GM23338 (cell line): ENCODE data around the gene TOMM5. TPM values are rescaled to one million over a fixed set of nuclear protein-coding genes. Genes with fewer than 3 reads are reported as not detected.

ENCODE experiments used
- ATAC-seq: fragments of 200-7000 bp; cut with Tn5 transposase; 3 replicates; pipeline ENCODE4 v1.9.1; 2020
- DNase-seq: peaks from one replicate; pipeline ENCODE4 v3.0.0-alpha.2; 2015; ENCODE audit warnings: low spot score
- H2AFZ ChIP-seq: fragments of 200-600 bp; sonication (generic); 2 replicates; pipeline ENCODE4 v1.8.0; 2016; ENCODE audit warnings: antibody characterized with exemption, mild to moderate bottlenecking, moderate library complexity
- H3F3A ChIP-seq: fragments of 200-600 bp; sonication (generic); replicated peaks from 2 replicates; pipeline ENCODE4 v1.8.0; 2017; ENCODE audit warnings: antibody characterized with exemption, mixed run types, low read depth
- H3K27ac ChIP-seq: fragments of 200-600 bp; sonication (generic); 2 replicates; pipeline ENCODE4 v1.6.1; 2016; ENCODE audit warnings: low read depth
- H3K27me3 ChIP-seq: fragments of 200-600 bp; sonication (generic); 2 replicates; pipeline ENCODE4 v1.8.0; 2016; ENCODE audit warnings: mild to moderate bottlenecking, mixed run types, moderate library complexity; ENCODE audit not compliant: insufficient read depth
- H3K36me3 ChIP-seq: fragments of 200-600 bp; sonication (generic); 2 replicates; pipeline ENCODE4 v1.8.0; 2016; ENCODE audit warnings: mild to moderate bottlenecking; ENCODE audit not compliant: insufficient read depth
- H3K4me1 ChIP-seq: fragments of 200-600 bp; sonication (generic); 2 replicates; pipeline ENCODE4 v1.8.0; 2016; ENCODE audit warnings: mild to moderate bottlenecking, moderate library complexity; ENCODE audit not compliant: insufficient read depth
- H3K4me2 ChIP-seq: fragments of 200-600 bp; sonication (generic); 2 replicates; pipeline ENCODE4 v1.7.1; 2017; ENCODE audit warnings: mixed run types
- H3K4me3 ChIP-seq: fragments of 200-600 bp; sonication (generic); 2 replicates; pipeline ENCODE4 v1.6.1; 2016; ENCODE audit warnings: mixed run types
- H3K79me2 ChIP-seq: fragments of 200-600 bp; sonication (generic); replicated peaks from 2 replicates; pipeline ENCODE4 v1.8.0; 2017; ENCODE audit warnings: mild to moderate bottlenecking; ENCODE audit not compliant: insufficient read depth
- H3K9me2 ChIP-seq: fragments of 200-600 bp; sonication (generic); 2 replicates; pipeline ENCODE4 v1.8.0; 2017; ENCODE audit not compliant: insufficient read depth
- H4K20me1 ChIP-seq: fragments of 200-600 bp; sonication (generic); replicated peaks from 2 replicates; pipeline ENCODE4 v1.8.0; 2017; ENCODE audit warnings: mild to moderate bottlenecking; ENCODE audit not compliant: insufficient read depth
- H3K27ac Mint-ChIP-seq: 2 replicates; pipeline ENCODE4 v1.8.0; 2020; ENCODE audit warnings: inconsistent platforms, mild to moderate bottlenecking, moderate library complexity, mixed read lengths
- H3K27me3 Mint-ChIP-seq: 3 replicates; pipeline ENCODE4 v1.8.0; 2022; ENCODE audit warnings: low read depth, mild to moderate bottlenecking, moderate library complexity, mixed read lengths, inconsistent platforms; ENCODE audit not compliant: insufficient read depth, poor library complexity
- H3K36me3 Mint-ChIP-seq: 3 replicates; pipeline ENCODE4 v1.8.0; 2021; ENCODE audit warnings: low read depth, mild to moderate bottlenecking, inconsistent platforms, moderate library complexity, mixed read lengths
- H3K4me1 Mint-ChIP-seq: 3 replicates; pipeline ENCODE4 v1.8.0; 2020; ENCODE audit warnings: mild to moderate bottlenecking, inconsistent platforms, mixed read lengths
- H3K4me3 Mint-ChIP-seq: 3 replicates; pipeline ENCODE4 v1.8.0; 2021; ENCODE audit warnings: moderate library complexity, mild to moderate bottlenecking, inconsistent platforms, mixed read lengths
- H3K9me3 Mint-ChIP-seq: 3 replicates; pipeline ENCODE4 v1.8.0; 2020; ENCODE audit warnings: moderate library complexity, mild to moderate bottlenecking, inconsistent platforms, mixed read lengths
- CREB1 ChIP-seq: fragments of 250-450 bp; sonication (Bioruptor Pico); IDR thresholded peaks from 2 replicates; pipeline ENCODE4 v1.5.0; 2020; ENCODE audit warnings: low read depth, mild to moderate bottlenecking, moderate library complexity
- EZH2 ChIP-seq: fragments of 200-600 bp; sonication (generic); IDR thresholded peaks from one replicate; pipeline ENCODE4 v1.8.0; 2017; ENCODE audit warnings: antibody characterized with exemption, mild to moderate bottlenecking, low read depth; ENCODE audit not compliant: unreplicated experiment
- EZH2phosphoT487 ChIP-seq: fragments of 200-600 bp; sonication (generic); IDR thresholded peaks from one replicate; pipeline ENCODE4 v1.8.1; 2018; ENCODE audit warnings: antibody characterized with exemption; ENCODE audit not compliant: unreplicated experiment
- JUNB ChIP-seq: IDR thresholded peaks from one replicate; pipeline ENCODE4 v1.6.1; 2016; ENCODE audit warnings: antibody characterized with exemption; ENCODE audit not compliant: unreplicated experiment
- NANOG ChIP-seq: IDR thresholded peaks from 2 replicates; pipeline ENCODE4 v1.6.1; 2016; ENCODE audit warnings: antibody characterized with exemption, borderline replicate concordance
- POLR2AphosphoS5 ChIP-seq: IDR thresholded peaks from 2 replicates; pipeline ENCODE4 v1.6.1; 2016; ENCODE audit warnings: antibody characterized with exemption, low read depth
- STAT1 ChIP-seq: IDR thresholded peaks from one replicate; pipeline ENCODE4 v1.6.1; 2016; ENCODE audit warnings: antibody characterized with exemption; ENCODE audit not compliant: unreplicated experiment
- ZNF114 ChIP-seq: fragments of 250-450 bp; sonication (Bioruptor Pico); IDR thresholded peaks from 2 replicates; pipeline ENCODE4 v1.5.0; 2020; ENCODE audit warnings: mild to moderate bottlenecking, moderate library complexity
- ZNF331 ChIP-seq: fragments of 250-450 bp; sonication (Bioruptor Pico); IDR thresholded peaks from 2 replicates; pipeline ENCODE4 v1.5.0; 2020; ENCODE audit warnings: low read depth, mild to moderate bottlenecking, moderate library complexity
- polyA plus RNA-seq: library from polyadenylated mRNA; unstranded; fragments of >200 nt; fragmentation: Nextera tagmentation; extraction: Ambion mirVana; gene quantifications from 2 replicates; pipeline ENCODE4 v1.2.1, GENCODE V29; 2016
- total RNA-seq: library from RNA; depleted of rRNA; stranded (reverse); fragments of >200 nt; shearing (Covaris generic); gene quantifications from 2 replicates; pipeline ENCODE4 v1.2.3, GENCODE V29; 2014
- TF ChIP-seq, protein P1 (sequence below): IDR thresholded peaks from one replicate; pipeline ENCODE4 v1.6.1; 2018; ENCODE audit warnings: antibody characterized with exemption; ENCODE audit not compliant: unreplicated experiment
- TF ChIP-seq, protein P2 (sequence below): fragments of 250-450 bp; sonication (Bioruptor Pico); IDR thresholded peaks from 2 replicates; pipeline ENCODE4 v1.5.0; 2020; ENCODE audit warnings: mild to moderate bottlenecking, moderate library complexity
- TF ChIP-seq, protein P3 (sequence below), 2 experiments: fragments of 200-600 bp in 1 of 2; sonication (generic) in 1 of 2; conservative IDR thresholded peaks; 2 replicates each; pipeline versions ENCODE4 v1.5.1 to v1.6.1; 2016 to 2017; ENCODE audit warnings: antibody characterized with exemption in 2 of 2, low read depth in 2 of 2, mild to moderate bottlenecking in 2 of 2, moderate library complexity in 1 of 2
- TF ChIP-seq, protein P4 (sequence below): IDR thresholded peaks from 2 replicates; pipeline ENCODE4 v1.6.1; 2016; ENCODE audit warnings: antibody characterized with exemption

Gene TOMM5
- total and polyA plus RNA-seq, 2 experiments from 2014 or later, result 158 to 529 TPM

DNA sequence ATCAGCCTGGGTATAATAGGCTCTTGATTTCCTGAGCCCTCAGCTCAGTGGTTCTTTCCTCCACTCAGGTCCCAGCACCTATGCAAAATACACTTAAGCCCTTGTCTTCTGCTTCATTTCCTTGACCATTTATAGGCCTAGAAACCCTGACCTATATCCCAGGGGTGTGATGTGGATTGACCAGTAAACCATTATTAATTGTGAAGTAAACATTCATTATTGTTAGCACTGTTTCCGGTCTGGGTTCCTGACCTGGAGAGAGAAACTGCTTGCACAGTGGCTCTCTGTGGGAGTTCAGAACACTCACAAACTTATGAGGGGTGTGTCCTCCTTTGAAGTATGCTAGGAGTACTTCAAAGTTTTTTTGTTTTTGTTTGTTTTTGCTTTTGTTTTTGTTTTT is 19.6 kb upstream of the TOMM5 start (continued):
- TF ChIP-seq, protein P1, sequence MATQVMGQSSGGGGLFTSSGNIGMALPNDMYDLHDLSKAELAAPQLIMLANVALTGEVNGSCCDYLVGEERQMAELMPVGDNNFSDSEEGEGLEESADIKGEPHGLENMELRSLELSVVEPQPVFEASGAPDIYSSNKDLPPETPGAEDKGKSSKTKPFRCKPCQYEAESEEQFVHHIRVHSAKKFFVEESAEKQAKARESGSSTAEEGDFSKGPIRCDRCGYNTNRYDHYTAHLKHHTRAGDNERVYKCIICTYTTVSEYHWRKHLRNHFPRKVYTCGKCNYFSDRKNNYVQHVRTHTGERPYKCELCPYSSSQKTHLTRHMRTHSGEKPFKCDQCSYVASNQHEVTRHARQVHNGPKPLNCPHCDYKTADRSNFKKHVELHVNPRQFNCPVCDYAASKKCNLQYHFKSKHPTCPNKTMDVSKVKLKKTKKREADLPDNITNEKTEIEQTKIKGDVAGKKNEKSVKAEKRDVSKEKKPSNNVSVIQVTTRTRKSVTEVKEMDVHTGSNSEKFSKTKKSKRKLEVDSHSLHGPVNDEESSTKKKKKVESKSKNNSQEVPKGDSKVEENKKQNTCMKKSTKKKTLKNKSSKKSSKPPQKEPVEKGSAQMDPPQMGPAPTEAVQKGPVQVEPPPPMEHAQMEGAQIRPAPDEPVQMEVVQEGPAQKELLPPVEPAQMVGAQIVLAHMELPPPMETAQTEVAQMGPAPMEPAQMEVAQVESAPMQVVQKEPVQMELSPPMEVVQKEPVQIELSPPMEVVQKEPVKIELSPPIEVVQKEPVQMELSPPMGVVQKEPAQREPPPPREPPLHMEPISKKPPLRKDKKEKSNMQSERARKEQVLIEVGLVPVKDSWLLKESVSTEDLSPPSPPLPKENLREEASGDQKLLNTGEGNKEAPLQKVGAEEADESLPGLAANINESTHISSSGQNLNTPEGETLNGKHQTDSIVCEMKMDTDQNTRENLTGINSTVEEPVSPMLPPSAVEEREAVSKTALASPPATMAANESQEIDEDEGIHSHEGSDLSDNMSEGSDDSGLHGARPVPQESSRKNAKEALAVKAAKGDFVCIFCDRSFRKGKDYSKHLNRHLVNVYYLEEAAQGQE, result no peak

DNA sequence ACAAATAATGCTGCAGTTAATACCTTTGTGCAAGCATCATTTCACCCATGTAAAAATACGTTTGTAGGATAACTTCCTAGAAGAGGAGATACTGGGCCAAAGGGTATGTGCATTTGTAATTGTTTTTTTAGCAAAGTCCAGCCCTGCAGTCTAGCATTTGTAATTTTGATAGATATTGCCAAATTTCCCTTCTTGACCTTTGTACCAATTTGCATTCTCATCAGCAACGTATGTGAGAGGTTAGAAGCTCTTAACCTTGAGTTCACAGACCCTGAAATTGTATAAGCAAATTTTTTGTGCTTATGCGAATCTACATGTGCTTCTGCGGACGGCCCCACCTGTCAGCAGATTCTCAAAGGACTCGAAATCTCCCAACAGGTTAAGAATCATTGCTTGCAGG is 18.6 kb upstream of the TOMM5 start:
- no peak overlapping the region for H3K4me2 ChIP-seq
- H3K36me3 ChIP-seq, result no peaks in the 10 kb centered on the region
- H3K4me1 ChIP-seq, result no peaks in the 10 kb centered on the region
- no peak overlapping the region for H3K27ac ChIP-seq
- no peaks in the 10 kb centered on the region for H3K27me3 ChIP-seq
- Mint-ChIP-seq H3K4me1 (no peaks in the 10 kb centered on the region), H3K36me3 (no peaks in the 10 kb centered on the region), H3K4me3 (no peak overlapping the region), H3K9me3 (no peaks in the 10 kb centered on the region), H3K27ac (no peak overlapping the region), H3K27me3 (peaks cover 2% of the 10 kb centered on the region)
- DNase-seq (no peak), ATAC-seq (no peak)
- no peaks in the 10 kb centered on the region for H3K79me2 ChIP-seq
- no peaks in the 10 kb centered on the region for H3K9me2 ChIP-seq
- no peaks in the 10 kb centered on the region; the same call in 1 of the 2 replicates for H4K20me1 ChIP-seq
- no peak overlapping the region for H2AFZ ChIP-seq
- H3F3A ChIP-seq, result no peaks in the 10 kb centered on the region
- H3K4me3 ChIP-seq, result no peak overlapping the region
- TF ChIP-seq, protein P2, sequence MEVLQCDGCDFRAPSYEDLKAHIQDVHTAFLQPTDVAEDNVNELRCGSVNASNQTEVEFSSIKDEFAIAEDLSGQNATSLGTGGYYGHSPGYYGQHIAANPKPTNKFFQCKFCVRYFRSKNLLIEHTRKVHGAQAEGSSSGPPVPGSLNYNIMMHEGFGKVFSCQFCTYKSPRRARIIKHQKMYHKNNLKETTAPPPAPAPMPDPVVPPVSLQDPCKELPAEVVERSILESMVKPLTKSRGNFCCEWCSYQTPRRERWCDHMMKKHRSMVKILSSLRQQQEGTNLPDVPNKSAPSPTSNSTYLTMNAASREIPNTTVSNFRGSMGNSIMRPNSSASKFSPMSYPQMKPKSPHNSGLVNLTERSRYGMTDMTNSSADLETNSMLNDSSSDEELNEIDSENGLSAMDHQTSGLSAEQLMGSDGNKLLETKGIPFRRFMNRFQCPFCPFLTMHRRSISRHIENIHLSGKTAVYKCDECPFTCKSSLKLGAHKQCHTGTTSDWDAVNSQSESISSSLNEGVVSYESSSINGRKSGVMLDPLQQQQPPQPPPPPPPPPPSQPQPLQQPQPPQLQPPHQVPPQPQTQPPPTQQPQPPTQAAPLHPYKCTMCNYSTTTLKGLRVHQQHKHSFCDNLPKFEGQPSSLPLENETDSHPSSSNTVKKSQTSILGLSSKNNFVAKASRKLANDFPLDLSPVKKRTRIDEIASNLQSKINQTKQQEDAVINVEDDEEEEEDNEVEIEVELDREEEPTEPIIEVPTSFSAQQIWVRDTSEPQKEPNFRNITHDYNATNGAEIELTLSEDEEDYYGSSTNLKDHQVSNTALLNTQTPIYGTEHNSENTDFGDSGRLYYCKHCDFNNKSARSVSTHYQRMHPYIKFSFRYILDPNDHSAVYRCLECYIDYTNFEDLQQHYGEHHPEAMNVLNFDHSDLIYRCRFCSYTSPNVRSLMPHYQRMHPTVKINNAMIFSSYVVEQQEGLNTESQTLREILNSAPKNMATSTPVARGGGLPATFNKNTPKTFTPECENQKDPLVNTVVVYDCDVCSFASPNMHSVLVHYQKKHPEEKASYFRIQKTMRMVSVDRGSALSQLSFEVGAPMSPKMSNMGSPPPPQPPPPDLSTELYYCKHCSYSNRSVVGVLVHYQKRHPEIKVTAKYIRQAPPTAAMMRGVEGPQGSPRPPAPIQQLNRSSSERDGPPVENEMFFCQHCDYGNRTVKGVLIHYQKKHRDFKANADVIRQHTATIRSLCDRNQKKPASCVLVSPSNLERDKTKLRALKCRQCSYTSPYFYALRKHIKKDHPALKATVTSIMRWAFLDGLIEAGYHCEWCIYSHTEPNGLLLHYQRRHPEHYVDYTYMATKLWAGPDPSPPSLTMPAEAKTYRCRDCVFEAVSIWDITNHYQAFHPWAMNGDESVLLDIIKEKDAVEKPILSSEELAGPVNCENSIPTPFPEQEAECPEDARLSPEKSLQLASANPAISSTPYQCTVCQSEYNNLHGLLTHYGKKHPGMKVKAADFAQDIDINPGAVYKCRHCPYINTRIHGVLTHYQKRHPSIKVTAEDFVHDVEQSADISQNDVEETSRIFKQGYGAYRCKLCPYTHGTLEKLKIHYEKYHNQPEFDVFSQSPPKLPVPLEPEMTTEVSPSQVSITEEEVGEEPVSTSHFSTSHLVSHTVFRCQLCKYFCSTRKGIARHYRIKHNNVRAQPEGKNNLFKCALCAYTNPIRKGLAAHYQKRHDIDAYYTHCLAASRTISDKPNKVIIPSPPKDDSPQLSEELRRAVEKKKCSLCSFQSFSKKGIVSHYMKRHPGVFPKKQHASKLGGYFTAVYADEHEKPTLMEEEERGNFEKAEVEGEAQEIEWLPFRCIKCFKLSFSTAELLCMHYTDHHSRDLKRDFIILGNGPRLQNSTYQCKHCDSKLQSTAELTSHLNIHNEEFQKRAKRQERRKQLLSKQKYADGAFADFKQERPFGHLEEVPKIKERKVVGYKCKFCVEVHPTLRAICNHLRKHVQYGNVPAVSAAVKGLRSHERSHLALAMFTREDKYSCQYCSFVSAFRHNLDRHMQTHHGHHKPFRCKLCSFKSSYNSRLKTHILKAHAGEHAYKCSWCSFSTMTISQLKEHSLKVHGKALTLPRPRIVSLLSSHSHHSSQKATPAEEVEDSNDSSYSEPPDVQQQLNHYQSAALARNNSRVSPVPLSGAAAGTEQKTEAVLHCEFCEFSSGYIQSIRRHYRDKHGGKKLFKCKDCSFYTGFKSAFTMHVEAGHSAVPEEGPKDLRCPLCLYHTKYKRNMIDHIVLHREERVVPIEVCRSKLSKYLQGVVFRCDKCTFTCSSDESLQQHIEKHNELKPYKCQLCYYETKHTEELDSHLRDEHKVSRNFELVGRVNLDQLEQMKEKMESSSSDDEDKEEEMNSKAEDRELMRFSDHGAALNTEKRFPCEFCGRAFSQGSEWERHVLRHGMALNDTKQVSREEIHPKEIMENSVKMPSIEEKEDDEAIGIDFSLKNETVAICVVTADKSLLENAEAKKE (CRISPR knock-in tag), result no peak
- TF ChIP-seq ZNF114 (CRISPR knock-in tag) (no peak), CREB1 (CRISPR knock-in tag) (no peak), NANOG (no peak), EZH2phosphoT487 (no peak), POLR2AphosphoS5 (no peak), JUNB (no peak), EZH2 (no peak), ZNF331 (CRISPR knock-in tag) (no peak), STAT1 (no peak)
- TF ChIP-seq, protein P3, sequence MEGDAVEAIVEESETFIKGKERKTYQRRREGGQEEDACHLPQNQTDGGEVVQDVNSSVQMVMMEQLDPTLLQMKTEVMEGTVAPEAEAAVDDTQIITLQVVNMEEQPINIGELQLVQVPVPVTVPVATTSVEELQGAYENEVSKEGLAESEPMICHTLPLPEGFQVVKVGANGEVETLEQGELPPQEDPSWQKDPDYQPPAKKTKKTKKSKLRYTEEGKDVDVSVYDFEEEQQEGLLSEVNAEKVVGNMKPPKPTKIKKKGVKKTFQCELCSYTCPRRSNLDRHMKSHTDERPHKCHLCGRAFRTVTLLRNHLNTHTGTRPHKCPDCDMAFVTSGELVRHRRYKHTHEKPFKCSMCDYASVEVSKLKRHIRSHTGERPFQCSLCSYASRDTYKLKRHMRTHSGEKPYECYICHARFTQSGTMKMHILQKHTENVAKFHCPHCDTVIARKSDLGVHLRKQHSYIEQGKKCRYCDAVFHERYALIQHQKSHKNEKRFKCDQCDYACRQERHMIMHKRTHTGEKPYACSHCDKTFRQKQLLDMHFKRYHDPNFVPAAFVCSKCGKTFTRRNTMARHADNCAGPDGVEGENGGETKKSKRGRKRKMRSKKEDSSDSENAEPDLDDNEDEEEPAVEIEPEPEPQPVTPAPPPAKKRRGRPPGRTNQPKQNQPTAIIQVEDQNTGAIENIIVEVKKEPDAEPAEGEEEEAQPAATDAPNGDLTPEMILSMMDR (conservative IDR thresholded peaks at IDR 0.05; ENCODE audit: low read depth in 2 of 2), result no peak
- TF ChIP-seq, protein P4, sequence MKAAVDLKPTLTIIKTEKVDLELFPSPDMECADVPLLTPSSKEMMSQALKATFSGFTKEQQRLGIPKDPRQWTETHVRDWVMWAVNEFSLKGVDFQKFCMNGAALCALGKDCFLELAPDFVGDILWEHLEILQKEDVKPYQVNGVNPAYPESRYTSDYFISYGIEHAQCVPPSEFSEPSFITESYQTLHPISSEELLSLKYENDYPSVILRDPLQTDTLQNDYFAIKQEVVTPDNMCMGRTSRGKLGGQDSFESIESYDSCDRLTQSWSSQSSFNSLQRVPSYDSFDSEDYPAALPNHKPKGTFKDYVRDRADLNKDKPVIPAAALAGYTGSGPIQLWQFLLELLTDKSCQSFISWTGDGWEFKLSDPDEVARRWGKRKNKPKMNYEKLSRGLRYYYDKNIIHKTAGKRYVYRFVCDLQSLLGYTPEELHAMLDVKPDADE, result no peak
